ENCODE data around the gene SFRP5.

SFRP5 gene

DNA sequence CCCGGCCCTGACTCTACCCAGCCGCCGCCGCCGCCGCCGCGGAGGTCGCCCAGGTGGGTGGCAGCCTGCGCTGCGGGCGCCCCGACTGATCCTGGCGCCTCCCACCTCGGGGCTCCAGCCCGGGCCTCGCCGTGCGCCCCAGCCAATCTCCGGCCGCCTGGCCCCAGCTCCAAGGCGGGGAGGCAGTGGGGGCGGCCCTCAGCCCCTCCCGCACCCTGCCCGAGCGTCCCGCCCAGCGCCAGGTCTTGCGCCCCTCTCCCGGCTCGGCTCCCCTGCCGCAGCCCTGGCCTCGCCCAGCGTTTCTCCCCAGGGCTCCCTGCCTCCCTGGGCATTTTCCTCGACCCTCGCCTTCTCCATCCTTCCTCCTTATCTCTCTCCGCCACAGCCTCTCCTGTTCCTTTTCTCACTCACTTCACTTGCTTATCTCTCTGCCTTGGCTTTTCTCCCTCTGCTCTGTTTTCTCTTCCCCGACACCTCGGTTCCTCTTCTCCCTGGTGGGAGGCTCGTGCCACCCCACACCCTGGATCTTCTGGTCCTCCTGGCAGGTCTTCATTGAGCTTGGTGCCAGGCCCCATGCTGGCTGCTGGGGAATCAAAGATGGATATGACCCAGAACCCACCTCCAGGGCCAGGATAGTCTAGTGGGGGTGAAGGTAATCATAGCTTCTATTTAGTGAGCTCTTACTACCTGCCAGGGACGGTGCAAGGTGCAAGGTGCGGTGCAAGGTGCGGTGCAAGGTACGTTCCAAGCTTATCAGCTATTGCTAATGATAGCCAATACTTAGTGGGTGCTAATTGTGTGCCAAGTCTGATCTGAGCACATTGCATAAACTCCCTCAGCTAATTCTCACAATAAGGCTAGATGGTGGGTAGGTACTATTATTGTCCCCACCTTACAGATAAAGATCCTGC is at the start of gene SFRP5:
Gene SFRP5, minus strand, starts transcription at position 87 of the 911 bp plus-strand sequence. CDS start 166 bp downstream, outside the sequence.
- DNase-seq (ENCODE audit: low spot score) = no peak

DNA sequence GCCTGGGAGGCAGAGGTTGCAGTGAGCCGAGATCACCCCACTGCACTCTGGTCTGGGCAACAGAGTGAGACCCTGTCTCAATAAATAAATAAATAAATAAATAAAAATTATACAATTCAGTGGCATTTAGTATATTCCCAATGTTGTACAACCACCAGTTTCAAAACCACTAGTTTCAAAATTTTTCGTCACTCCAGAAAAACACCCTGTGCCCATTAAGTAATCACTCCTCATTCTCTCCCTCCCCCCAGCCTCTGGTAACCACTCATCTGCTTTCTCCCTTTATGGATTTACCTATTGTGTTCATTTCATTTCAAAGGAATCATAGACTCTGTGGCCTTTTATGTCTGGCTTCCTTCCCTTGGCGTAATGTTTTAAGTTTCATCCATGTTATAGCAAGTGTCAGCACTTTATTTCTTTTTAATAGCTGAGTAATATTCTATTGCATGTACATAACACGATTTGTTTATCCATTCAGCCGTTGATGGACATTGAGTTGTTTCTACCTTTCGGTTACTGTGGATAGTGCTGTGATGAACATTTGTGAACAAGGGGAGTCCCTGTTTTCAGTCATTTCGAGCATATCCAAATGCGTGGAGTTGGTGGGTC is 48.4 kb upstream of the SFRP5 start:
- no peak for DNase-seq (ENCODE audit: low spot score)

DNA sequence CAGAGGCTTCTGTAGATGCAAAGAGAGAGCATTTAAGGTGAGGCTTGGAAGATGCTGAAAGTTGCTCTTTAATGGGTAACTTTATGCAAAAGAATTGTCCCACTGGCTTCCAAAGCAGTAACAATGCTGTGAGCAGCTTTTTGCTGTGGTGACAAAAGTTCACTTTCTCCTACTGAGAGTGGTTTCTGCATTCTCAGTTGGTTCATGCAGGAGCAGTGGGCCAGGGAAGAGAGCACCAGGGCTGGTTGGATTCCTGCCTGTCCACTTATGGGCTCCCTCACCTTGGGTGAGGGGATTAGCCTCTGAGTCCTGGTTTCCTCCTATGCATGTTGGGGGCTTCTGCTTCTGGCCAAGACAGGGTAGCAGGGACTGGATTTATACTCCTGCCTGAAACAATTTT is 46.8 kb upstream of the SFRP5 start:
- no peak for DNase-seq (ENCODE audit: low spot score)

DNA sequence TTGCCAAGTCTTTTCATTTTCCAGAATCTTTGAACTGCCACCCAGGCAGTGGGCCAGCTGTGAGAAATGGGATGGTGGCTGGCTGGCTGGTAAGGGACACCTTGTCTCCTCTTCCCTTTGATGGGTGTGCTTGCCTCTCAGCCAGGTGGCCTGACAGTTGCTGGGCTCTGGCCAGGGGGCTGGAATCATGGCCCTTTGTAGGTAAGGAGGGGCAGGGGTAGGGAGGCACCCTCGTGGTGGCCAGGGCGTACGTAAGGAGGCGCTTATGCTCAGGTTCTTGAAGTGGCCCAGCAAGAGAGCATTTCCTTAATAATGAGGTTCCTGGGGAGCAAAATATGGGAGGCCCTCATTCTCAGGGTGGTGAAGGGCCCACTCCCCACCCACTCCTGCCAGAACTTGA is 44.8 kb upstream of the SFRP5 start:
- DNase-seq (ENCODE audit: low spot score) = no peak

DNA sequence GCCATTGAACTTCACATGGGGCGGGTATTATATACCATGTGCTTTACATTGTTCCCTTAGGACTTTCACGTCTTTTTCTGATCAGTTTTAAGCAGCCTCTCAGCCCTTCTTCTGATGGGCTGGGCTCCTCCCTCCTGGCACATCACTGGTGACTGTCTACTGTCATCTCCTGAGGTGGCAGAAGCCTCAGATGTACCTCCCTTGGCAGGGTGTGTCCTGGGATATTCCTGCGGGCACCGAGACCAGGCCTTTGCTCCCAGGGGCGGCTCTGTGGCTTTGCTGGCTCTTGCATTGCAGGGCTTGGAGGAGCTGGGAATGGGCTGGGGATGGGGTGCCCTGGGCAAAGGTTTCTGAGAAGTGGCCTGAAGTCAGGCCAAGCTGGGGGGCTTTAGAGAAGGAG is 43.2 kb upstream of the SFRP5 start:
- DNase-seq (ENCODE audit: low spot score) = no peak

- no peak for DNase-seq (ENCODE audit: low spot score)
These were observed 41.5 kb upstream of the SFRP5 start for GRCh38 chr10:97813311-97813710.

GRCh38 chr10:97812696-97813095 is 40.9 kb upstream of the SFRP5 start:
- DNase-seq (ENCODE audit: low spot score) = no peak

DNA sequence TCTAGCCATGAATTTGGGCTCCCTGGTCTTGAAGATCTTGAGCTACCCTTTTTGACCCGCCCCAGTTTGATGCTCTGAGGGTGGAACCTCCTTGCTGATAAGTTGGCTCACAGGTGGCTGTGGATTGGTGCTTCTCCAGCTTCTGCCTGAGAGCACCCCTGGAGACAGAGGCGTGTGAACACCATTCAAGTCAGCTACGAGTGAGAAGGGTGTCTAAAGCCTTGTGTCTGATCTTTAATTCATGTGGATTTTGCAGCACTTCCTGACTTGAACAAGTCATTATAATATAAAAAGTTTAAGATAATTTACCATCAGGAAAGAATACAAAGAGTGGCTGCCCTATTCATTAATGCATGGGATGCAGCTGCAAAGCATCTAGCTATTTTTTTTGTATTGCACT is 40.2 kb upstream of the SFRP5 start:
- DNase-seq (ENCODE audit: low spot score) = no peak

- DNase-seq (ENCODE audit: low spot score) = peak; percentile 20
These were observed 38.6 kb upstream of the SFRP5 start for GRCh38 chr10:97810446-97810845.

DNA sequence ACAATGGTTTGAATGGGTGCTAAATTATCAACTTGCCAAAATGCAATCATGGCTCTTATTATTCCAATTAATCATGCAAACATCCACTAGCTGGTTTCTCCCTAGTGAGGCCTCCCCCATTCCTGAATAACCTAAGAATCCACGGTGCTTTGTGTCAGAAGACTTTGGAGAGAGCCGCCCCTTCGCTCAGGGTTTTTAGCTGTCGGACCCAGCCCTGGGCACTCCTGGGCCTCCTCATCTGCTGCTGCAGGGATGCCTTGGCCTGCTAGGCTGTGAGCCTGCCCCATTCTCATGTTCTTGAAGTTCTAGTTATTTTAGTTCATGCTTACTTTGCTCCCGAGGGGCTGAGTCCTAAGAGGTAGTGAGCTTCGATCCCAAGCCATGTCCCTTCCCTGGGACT is 34.1 kb upstream of the SFRP5 start:
- no peak for DNase-seq (ENCODE audit: low spot score)

DNA sequence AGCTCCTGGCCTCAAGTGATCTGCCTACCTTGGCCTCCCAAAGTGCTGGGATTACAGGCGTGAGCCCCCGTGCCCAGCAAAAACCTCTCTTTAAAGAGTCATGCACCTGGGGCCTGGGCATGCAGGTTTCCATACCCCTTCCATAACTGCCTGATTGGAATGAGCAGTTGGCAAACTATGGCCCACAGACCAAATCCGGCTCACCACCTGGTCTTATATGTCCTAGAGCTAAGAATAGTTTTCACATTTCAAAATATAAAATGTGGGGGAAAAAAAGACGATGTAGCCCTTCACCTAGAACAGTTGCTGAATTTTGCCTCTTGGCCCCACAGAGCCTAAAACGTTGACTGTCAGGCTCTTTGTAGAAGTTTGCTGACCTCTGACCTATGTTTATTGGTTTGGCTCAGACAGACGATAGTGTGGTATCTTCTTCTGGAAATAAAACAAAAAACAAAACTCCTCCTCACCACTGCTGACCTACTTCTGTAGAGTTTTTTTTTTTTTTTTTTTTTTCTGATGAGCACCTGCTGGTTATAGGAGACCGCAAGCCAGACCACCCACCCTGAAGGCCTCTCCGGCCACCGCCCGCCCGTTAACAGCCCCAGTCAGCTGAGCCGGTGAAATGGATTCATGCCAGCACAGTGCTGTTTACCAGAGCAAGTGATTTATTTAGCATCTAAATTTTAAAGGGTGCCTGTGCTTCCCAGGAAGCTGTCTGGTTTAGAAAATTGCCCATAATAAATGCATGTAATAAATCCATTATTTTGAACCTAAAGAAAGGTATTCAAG is 33.5 kb upstream of the SFRP5 start:
- DNase-seq (ENCODE audit: low spot score) = no peak

DNA sequence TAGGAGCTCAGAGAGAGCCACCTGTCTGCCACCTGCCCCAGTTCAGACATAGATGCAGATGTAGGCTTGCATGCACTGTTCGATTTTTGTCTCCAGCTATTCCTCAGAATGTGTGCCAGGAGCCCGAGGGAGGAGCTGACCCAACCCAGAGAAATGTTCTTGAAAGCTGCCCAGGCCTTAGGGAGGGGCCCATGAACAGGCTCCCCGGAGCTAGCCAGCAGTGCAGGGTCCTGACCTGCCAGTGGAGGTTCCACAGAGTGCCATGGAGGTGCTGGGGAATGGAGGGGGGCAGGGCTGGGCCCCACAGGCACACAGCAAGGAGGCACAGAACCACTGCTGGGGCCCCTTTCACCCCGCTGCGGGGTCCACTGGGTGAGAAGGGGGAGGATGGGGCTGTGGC is 29.6 kb upstream of the SFRP5 start:
- no peak for DNase-seq (ENCODE audit: low spot score)

DNA sequence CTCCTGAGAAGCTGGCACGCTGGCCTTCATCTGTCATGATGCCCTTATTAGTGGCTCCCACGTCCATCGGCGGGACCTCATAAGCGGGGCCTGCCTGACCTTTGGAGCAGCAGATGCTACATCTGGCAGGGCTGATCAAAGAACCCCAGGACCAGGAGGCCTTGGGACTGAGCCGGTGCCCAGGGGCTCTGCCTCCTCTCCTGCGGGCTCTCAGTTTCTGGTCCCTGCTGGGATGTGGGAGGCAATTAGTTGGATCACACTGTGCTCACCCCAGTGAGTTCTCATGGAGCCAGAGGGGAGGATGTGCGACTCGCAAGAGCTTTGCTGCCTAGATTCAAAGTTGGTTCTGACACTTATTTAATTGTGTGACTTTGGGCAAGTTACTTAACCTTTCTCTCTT is 28.7 kb upstream of the SFRP5 start:
- no peak for DNase-seq (ENCODE audit: low spot score)

DNA sequence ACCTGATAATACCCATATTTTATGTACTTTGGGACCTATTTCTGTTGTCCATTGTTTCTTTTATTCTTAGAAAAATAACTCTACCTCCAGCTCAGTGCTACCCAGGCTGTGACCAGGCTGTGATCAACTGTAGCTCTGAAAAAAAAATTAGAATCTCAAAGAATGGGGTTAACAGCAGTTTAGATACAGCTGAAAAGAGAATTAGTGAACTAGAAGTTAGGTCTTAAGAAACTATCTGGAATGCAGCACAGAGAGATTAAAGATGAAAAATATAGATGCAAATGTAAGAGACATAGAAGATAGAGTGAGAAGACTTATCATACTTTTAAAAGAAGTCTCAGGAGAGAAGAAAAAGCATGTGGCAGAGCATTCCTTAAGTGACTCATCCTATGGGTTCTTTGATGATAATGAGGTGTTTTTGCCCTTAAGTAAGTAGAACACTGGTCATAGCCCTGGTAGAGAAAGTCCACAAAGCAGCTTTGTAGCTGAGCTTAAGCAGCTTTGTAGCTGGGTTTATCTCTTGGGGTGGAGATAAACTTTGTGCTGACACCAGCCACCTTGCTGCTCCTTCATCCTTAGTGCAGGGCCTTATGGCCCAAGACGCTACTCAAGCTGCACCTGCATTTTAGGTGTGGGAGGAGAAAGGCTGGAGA is 27.3 kb upstream of the SFRP5 start:
- DNase-seq (ENCODE audit: low spot score) = peak; percentile 7

DNA sequence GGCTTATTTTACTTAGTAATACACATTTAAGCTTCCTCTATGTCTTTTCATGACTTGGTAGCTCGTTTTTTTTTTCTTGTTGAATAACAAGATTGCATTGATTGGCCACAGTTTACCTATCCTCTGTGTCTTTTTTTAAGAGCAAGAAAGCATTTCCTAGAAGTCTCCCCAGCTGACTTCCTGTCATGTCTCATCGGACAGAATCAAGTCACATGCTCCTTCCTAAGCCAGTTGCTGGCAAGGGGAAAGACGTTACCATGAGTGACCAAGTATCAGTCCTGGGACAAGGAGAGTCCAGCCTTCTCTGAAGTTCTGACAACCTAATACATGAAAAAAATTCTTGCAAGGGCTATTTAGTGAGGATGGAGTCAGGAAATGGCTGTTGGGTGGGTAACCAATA is 24.9 kb upstream of the SFRP5 start:
- DNase-seq (ENCODE audit: low spot score) = peak; percentile 56

- DNase-seq (ENCODE audit: low spot score) = no peak
These were observed 24.1 kb upstream of the SFRP5 start for GRCh38 chr10:97795886-97796285.

GRCh38 chr10:97791824-97792721 is 20.3 kb upstream of the SFRP5 start:
- peak; percentile 59 for DNase-seq (ENCODE audit: low spot score)

DNA sequence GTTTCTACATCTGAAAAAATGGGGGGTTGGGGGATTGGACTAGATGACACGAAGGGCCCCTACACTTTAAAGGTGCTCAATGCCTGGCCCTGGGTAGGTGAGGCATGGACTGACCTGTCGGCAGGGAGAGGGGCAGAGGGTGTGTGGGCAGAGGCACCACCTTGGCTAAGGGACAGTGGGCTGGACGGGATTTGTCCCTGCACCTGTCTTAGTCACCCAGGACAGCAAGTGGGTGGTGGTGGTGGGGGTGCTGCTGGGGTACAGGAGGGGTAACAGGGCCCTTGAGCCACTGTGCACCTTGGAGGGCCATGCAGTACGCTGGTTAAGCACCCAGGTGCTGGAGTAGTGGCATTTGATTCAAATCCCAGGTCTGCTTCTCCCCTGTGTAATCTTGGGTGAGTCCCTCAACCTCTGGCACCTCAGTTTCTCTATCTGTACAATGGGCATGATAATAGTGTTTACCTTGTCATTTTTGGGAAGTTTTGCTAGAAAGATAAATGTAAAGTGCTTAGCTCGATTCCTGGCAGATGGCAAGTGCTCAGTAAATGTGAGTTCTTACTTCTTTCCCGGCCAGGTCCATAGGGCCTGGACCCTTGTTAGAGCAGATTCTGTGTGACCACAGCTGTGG is 18.1 kb upstream of the SFRP5 start:
- DNase-seq (ENCODE audit: low spot score) = no peak

- DNase-seq (ENCODE audit: low spot score) = peak; percentile 45
These were observed 17.0 kb upstream of the SFRP5 start for GRCh38 chr10:97788552-97789442.

- no peak for DNase-seq (ENCODE audit: low spot score)
These were observed 13.9 kb upstream of the SFRP5 start for GRCh38 chr10:97785731-97786130.

All from kidney tubule cell (primary cell).